Cardiac muscle cell (in vitro differentiated cells and primary cell): Measurements from ENCODE around the gene PKP3. TPM values are rescaled to one million over a fixed set of nuclear protein-coding genes. Genes with fewer than 3 reads are reported as not detected.
A peak's percentile ranks its signal among the peaks of the same experiment; 100 is the strongest.

Source experiments
- DNase-seq, 2 donors: peaks; one replicate each; pipeline versions ENCODE4 v3.0.0 to v3.0.0-alpha.2; 2010 to 2017; ENCODE audit warnings: low read depth in 1 of 2, low spot score in 1 of 2
- H3K27ac ChIP-seq: fragments of 200-600 bp; sonication (generic); 2 replicates; pipeline ENCODE4 v1.5.1; 2016
- H3K27me3 ChIP-seq: fragments of 200-600 bp; sonication (generic); 2 replicates; pipeline ENCODE4 v1.6.0; 2016; ENCODE audit warnings: control low read depth
- H3K36me3 ChIP-seq: fragments of 200-600 bp; sonication (generic); 2 replicates; pipeline ENCODE4 v1.5.1; 2016; ENCODE audit warnings: control low read depth
- H3K4me1 ChIP-seq: fragments of 200-600 bp; sonication (generic); 2 replicates; pipeline ENCODE4 v1.8.1; 2017; ENCODE audit warnings: low read depth, mild to moderate bottlenecking, mixed run types
- H3K4me3 ChIP-seq: fragments of 200-600 bp; sonication (generic); 2 replicates; pipeline ENCODE4 v1.5.1; 2016; ENCODE audit warnings: mild to moderate bottlenecking
- H3K9me3 ChIP-seq: fragments of 200-600 bp; sonication (generic); 2 replicates; pipeline ENCODE4 v1.5.1; 2017; ENCODE audit warnings: low read depth, mild to moderate bottlenecking, control low read depth
- polyA plus RNA-seq: library from polyadenylated mRNA; unstranded; fragments of >200 nt; fragmentation: Nextera tagmentation; extraction: Ambion mirVana; gene quantifications from 2 replicates; pipeline ENCODE4 v1.2.1, GENCODE V29; 2016
- total RNA-seq: library from RNA; depleted of rRNA; stranded (reverse); fragments of >200 nt; gene quantifications from 2 replicates; pipeline ENCODE4 v1.2.3, GENCODE V29; 2016
- TF ChIP-seq, protein P1 (sequence below): IDR thresholded peaks from 2 replicates; pipeline ENCODE4 v1.5.1; 2012; ENCODE audit warnings: low read depth, mild to moderate bottlenecking, low read length

PKP3 gene
- total and polyA plus RNA-seq, 2 experiments from 2014 or later, result 0.09 to 0.57 TPM

DNA sequence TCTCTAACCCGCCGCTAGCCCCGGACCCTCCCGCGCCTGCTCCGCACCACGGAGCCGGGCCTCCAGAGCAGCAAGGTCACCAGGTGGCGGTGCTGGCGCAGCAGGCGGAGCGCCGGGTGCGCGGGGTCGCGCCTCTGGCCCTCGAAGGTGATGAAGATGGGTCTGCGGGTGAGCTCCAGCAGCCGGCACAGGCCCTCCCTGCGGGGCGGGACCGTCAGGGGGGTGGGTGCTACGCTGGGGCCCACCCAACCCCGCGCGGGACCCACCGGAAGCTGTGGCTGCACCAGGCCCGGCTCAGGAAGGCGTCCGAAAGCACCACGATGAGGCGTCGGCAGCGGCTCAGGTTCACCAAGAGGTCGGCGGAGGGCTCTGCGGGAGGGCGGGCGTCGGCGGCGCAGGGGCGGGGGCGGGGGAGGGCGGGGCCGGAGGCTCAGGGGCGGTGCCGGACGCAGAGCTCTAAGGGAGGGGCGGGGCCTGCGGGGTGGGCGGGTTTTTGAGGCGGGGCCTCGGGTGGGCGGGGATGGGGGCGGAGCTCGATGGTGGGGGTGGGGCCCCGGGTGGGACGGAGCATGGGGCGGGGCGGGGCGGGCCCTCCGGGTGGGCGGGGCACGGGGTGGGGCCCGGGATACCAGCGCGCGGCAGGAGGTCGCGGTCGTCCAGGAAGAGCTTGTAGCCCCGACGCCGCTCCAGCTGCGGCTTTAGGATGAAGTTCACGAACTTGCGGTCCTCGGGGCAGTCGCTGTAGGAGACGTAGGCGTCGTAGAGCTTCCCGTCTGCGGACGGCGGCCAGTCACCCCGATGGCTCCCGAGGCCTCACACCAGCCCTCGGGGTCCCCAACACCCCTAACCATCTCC, 13.0 kb downstream of the PKP3 start:
- peak; percentile 84 to 90 for DNase-seq
- H3K36me3 ChIP-seq, result no peaks in the 10 kb centered on the region
- TF ChIP-seq, protein P1, sequence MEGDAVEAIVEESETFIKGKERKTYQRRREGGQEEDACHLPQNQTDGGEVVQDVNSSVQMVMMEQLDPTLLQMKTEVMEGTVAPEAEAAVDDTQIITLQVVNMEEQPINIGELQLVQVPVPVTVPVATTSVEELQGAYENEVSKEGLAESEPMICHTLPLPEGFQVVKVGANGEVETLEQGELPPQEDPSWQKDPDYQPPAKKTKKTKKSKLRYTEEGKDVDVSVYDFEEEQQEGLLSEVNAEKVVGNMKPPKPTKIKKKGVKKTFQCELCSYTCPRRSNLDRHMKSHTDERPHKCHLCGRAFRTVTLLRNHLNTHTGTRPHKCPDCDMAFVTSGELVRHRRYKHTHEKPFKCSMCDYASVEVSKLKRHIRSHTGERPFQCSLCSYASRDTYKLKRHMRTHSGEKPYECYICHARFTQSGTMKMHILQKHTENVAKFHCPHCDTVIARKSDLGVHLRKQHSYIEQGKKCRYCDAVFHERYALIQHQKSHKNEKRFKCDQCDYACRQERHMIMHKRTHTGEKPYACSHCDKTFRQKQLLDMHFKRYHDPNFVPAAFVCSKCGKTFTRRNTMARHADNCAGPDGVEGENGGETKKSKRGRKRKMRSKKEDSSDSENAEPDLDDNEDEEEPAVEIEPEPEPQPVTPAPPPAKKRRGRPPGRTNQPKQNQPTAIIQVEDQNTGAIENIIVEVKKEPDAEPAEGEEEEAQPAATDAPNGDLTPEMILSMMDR, result peak; percentile 11
- peak overlapping the region; percentile 30 for H3K4me3 ChIP-seq
- no peaks in the 10 kb centered on the region for H3K27me3 ChIP-seq
- H3K9me3 ChIP-seq, result no peaks in the 10 kb centered on the region
- H3K4me1 ChIP-seq, result no peaks in the 10 kb centered on the region
- no peak overlapping the region for H3K27ac ChIP-seq

DNA sequence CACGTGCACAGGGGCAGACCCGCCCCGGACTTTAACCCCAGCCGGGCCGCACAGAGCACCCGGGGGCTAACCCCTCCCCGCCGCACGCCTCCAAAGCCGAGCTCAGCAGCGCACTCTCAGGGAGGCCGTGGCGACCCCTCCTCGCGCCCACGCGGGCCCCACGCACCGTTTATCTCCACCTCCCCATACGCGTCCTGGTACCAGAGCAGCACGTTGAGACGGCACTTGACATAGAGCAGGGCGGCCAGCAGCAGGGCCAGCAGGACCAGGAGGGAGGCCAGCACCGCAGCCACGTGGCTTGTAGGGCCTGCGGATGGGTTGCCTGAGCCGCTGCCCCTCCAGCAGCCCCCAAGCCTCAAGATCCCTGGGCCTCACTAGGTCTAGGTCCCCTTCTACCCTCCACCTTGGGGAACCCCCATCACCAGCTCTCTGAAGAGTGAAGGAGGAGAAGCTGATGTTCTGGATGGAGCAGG, 13.7 kb downstream of the PKP3 start:
- H3K27me3 ChIP-seq, result peaks cover under 1% of the 10 kb centered on the region

DNA sequence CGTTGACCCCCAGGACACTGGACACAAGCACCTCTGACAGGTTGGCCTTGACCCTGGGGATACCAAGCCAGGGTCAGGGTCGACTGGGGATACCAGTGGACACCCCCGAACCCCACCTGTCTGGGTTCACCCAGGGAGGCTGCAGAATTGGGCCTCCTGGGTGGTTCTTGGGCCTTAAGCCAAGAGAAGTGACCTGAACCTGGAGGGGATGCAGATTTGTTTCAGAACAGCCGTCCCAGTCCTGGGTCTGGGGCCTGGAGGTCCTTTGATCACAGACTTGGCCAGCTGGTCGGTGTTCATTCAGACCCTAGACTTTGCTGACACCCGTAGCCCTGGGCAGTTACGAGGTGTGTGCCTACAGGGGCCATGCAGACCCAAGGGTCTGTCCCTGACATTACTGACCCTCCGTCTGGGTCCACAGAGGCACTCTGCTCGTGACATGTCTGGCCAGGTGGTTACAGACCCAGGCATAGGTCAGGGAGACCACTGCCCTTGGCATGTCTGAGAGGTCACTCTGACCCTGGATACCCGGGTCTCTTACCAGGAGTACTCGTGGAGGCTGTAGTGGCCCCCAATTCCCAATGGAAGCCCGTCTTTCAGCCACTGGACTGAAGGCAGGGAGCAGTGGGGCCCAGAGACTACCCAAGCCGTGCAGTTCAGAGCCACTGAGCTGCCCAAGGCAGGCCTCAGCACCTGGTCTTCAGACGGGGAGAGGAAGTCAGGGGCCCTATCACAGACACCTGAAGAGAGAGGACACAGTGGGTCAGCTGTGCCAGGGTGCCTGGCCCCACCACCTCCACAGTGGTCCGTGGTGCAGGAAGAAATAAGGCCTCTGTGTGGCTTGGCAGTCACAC, 14.4 kb downstream of the PKP3 start:
- TF ChIP-seq, protein P1, result no peak
- Histone ChIP-seq H3K9me3 (no peaks in the 10 kb centered on the region), H3K27me3 (peaks cover 5% of the 10 kb centered on the region), H3K36me3 (no peaks in the 10 kb centered on the region), H3K4me1 (no peaks in the 10 kb centered on the region), H3K4me3 (no peak overlapping the region), H3K27ac (no peak overlapping the region)
- DNase-seq, result no peak

More for the DNA sequence above, 13.7 kb downstream of the PKP3 start:
- Histone ChIP-seq H3K9me3 (no peaks in the 10 kb centered on the region), H3K4me3 (no peak overlapping the region), H3K27ac (no peak overlapping the region), H3K36me3 (no peaks in the 10 kb centered on the region), H3K4me1 (no peaks in the 10 kb centered on the region)
- no peak for DNase-seq
- TF ChIP-seq, protein P1, result no peak

DNA sequence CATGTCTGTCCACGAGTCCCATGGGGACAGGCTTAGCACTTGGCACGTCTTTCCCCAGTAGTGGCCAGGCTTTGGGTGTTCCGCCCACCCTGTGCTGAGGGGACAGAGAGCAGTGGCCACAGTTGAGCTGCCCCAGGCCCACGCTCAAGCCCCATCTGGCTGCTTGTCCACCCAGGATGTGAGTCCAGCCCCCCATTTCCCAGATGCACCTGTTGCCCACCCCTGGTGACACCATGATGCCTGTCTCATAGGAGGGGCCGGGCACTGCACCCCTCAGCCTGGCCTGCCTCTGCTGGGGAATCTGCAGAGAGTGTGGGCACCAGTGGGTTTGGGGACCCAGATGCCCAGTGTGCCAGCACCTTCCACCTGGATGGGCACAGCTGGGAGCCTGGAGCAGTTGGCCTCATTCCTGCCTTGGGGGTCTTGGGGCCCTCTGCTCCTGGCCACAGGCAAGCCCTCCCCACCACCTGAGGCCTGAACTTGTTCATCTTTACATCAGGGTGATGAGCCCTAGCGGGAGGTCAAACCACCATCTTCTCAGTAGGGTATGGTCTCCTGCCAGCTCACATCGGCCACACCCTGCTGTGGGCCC, 15.1 kb downstream of the PKP3 start:
- TF ChIP-seq, protein P1, result no peak
- Histone ChIP-seq H3K4me3 (no peak overlapping the region), H3K9me3 (no peaks in the 10 kb centered on the region), H3K4me1 (no peaks in the 10 kb centered on the region), H3K27ac (no peak overlapping the region), H3K36me3 (no peaks in the 10 kb centered on the region), H3K27me3 (peaks cover 5% of the 10 kb centered on the region)
- DNase-seq, result no peak
